ENCODE measurements around the gene C11orf16. TPM values are rescaled to one million over a fixed set of nuclear protein-coding genes. Genes with fewer than 3 reads are reported as not detected.
"Not testable (repeated sequence)": the region's sequence is repeated elsewhere in the genome, so short reads cannot be mapped to it uniquely, and the experiment has no call there.

The C11orf16 gene
- polyA plus RNA-seq, 2 of the 4 experiments (the other 2 are of a cell fraction): not detected

DNA sequence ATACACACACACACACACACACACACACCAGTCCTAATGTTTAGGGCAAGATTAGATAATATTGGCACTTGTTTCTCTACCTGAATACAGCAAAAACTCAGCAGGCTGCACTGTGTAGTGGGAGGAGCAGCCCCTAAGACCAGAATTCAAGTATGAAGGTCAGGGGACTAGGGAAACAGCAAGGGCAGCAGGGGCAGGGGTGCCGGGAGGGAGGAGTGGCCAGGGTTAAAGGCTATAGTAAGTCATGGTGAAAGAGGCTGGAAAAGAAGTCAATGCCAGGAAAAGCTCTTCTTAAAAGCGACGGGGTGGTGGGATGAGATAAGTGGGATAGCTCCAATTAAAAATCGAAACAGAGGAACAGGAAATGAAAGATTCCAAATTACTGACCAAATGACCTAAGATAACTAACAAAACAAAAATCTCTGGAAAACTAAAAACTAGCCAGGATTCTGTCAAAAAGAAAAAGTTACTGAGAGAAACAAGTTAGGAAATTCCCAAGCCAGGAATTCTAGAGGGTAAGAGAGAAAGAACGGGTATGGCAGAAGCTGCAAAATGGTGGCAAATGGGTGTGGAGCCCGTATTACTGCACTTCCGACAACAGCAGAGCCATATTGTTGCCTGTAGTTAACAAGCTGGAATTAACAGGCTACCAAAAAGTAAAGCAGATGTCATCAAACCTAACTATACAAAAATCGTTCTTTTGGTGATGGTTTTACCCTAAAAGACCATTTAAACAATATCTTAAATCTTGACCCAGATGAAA lies 8.8 kb upstream of the C11orf16 start (continued):
- TF ChIP-seq, protein P1, sequence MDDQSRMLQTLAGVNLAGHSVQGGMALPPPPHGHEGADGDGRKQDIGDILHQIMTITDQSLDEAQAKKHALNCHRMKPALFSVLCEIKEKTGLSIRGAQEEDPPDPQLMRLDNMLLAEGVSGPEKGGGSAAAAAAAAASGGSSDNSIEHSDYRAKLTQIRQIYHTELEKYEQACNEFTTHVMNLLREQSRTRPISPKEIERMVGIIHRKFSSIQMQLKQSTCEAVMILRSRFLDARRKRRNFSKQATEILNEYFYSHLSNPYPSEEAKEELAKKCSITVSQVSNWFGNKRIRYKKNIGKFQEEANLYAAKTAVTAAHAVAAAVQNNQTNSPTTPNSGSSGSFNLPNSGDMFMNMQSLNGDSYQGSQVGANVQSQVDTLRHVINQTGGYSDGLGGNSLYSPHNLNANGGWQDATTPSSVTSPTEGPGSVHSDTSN (IDR thresholded peaks at IDR 0.05): no peak
- TF ChIP-seq ATOH8 (CRISPR knock-in tag; IDR thresholded peaks at IDR 0.05; ENCODE audit: low read depth): no peak
- TF ChIP-seq CHD2 (IDR thresholded peaks at IDR 0.05; ENCODE audit: low read length, partially characterized antibody): no peak
- TF ChIP-seq JUN (IDR thresholded peaks at IDR 0.05): no peak
- TF ChIP-seq KDM5A (IDR thresholded peaks at IDR 0.05): no peak
- no peak for TF ChIP-seq RCOR1 (IDR thresholded peaks at IDR 0.05; ENCODE audit: low read depth, low read length)

DNA sequence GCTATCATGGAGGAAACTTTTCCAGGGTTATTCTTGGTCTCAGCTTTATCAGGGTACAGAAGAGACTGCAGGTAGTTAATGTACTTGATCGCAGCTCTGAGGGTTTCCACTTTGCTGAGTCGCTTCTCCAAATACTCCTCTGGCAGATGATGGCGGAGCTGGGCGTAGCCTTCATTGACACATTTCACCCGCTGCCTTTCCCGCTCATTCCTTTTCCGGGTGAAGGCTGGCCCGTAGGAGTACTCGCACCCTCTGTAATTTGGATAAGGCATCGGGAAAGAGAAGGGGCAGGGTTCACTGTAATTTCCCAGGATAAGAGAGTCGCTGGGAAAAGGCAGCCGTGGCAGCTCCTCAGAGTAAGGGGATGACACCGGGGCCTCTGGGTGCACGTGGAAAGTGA lies 4.9 kb upstream of the C11orf16 start:
- FAIRE-seq (no peak), ATAC-seq (no peak), DNase-seq (ENCODE audit: low read depth in 1 of 2, low spot score in 1 of 2) (no peak)
- no peak overlapping the region for H3K4me3 ChIP-seq
- TF ChIP-seq JUNB (IDR thresholded peaks at IDR 0.05) (no peak), ATOH8 (CRISPR knock-in tag; IDR thresholded peaks at IDR 0.05; ENCODE audit: low read depth) (no peak), TP53 (CRISPR knock-in tag; IDR thresholded peaks at IDR 0.05) (no peak), FOSL2 (IDR thresholded peaks at IDR 0.05) (no peak), FOSL2 (CRISPR knock-in tag; IDR thresholded peaks at IDR 0.05) (no peak)
- no peak overlapping the region for H3K4me2 ChIP-seq
- peaks cover 11% of the 10 kb centered on the region for H3K4me1 ChIP-seq
- POLR2A ChIA-PET: interaction anchor here (1.1 kb wide), 1 partner anchor 249 kb away, joined by 3 read pairs; no protein-coding TSS in a partner anchor
- CTCF ChIA-PET: interaction anchor here (0.9 to 5.2 kb wide), 5 partner anchors 10 to 200 kb away, joined by 3 to 25 read pairs (median 3); partner anchors contain the start of gene AKIP1
- WGBS (ENCODE audit: missing lambda C conversion rate): 80% methylated on average over 14 of the region's 14 CpGs
- H3K9me3 ChIP-seq: no peaks in the 10 kb centered on the region
- no peak overlapping the region for H3K27ac ChIP-seq

DNA sequence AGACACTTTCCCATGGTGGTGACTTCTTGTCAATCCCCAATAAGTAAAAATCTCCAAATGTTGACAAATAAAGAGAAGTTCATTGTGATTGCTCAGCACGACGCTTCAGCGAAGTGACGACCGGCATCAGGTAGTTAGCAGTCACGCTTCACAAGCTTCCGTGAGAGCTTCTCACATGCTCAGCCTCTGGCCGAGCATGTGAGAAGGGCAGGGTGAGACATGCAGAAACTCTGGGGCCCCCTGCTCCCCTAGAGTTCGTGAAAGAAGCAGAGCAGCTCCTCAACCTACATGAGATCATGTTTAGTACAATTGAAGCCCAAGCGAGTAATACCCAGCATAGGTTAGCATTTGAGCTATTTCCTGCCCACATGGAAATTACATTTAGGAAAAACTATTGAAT lies 4.4 kb upstream of the C11orf16 start:
- 92% methylated on average over 10 of the region's 10 CpGs for WGBS (ENCODE audit: missing lambda C conversion rate)
- Histone ChIP-seq H3K4me2 (no peak overlapping the region), H3K4me1 (peaks cover 11% of the 10 kb centered on the region), H3K4me3 (no peak overlapping the region), H3K9me3 (no peaks in the 10 kb centered on the region), H3K27ac (no peak overlapping the region)
- FAIRE-seq: no peak
- POLR2A ChIA-PET: no interaction called here
- CTCF ChIA-PET: interaction anchor here (0.9 to 5.2 kb wide), 5 partner anchors 10 to 201 kb away, joined by 3 to 25 read pairs (median 4); partner anchors contain the start of gene AKIP1
- no peak for DNase-seq (ENCODE audit: low read depth in 1 of 2, low spot score in 1 of 2)
- no peak for ATAC-seq
- TF ChIP-seq GATA3 (IDR thresholded peaks at IDR 0.05; ENCODE audit: borderline replicate concordance): no peak
- no peak for TF ChIP-seq MAFK (IDR thresholded peaks at IDR 0.05; ENCODE audit: partially characterized antibody)
- TF ChIP-seq POLR2A (IDR thresholded peaks at IDR 0.05; ENCODE audit: low read length): no peak
- no peak for TF ChIP-seq HOXB13 (CRISPR knock-in tag; IDR thresholded peaks at IDR 0.05; ENCODE audit: low read depth)
- TF ChIP-seq E2F6 (IDR thresholded peaks at IDR 0.05; ENCODE audit: borderline replicate concordance, low read depth): no peak
- no peak for TF ChIP-seq POLR2AphosphoS2 (conservative IDR thresholded peaks at IDR 0.05; ENCODE audit: low read length)
- TF ChIP-seq SMC3 (IDR thresholded peaks at IDR 0.05): no peak
- TF ChIP-seq EHF (CRISPR knock-in tag; IDR thresholded peaks at IDR 0.05): no peak
- TF ChIP-seq RAD21 (conservative IDR thresholded peaks at IDR 0.05 in 1 of 2, IDR thresholded peaks at IDR 0.05 in 1 of 2): no peak

GRCh38 chr11:8935789-8936188 lies 3.0 kb upstream of the C11orf16 start:
- ATAC-seq; H3K4me2 ChIP-seq; H3K9me3 ChIP-seq; DNase-seq (ENCODE audit: low read depth in 1 of 2, low spot score in 1 of 2); FAIRE-seq; H3K4me3 ChIP-seq: not testable (repeated sequence)
- peaks cover 11% of the 10 kb centered on the region for H3K4me1 ChIP-seq
- 0 out of 6 replicates have a peak overlapping the region, but pooled peaks of 1 of the 2 experiments have one; percentile 1 for H3K27ac ChIP-seq
- WGBS (ENCODE audit: missing lambda C conversion rate): 73% methylated on average over 2 of the region's 2 CpGs
- ChIA-PET POLR2A (interaction anchor here (0.9 kb wide), 1 partner anchor 28 kb away, joined by 3 read pairs; the partner anchor contains the start of gene TMEM9B), CTCF (interaction anchor here (0.9 to 5.2 kb wide), 5 partner anchors 12 to 65 kb away, joined by 3 to 25 read pairs (median 4); no protein-coding TSS in a partner anchor)

Data from A549 (cell line).